COLO668 (cell line): ENCODE results near the gene MAP2K7.
A peak's percentile ranks its signal among the peaks of the same experiment; 100 is the strongest.
"Not testable (repeated sequence)": the region's sequence is repeated elsewhere in the genome, so short reads cannot be mapped to it uniquely, and the experiment has no call there.

ENCODE experiments used
- DNase-seq: peaks from one replicate; lab custom pipeline; 2025; ENCODE audit not compliant: unreplicated experiment; lab: John Stamatoyannopoulos, UW

MAP2K7 gene

DNA sequence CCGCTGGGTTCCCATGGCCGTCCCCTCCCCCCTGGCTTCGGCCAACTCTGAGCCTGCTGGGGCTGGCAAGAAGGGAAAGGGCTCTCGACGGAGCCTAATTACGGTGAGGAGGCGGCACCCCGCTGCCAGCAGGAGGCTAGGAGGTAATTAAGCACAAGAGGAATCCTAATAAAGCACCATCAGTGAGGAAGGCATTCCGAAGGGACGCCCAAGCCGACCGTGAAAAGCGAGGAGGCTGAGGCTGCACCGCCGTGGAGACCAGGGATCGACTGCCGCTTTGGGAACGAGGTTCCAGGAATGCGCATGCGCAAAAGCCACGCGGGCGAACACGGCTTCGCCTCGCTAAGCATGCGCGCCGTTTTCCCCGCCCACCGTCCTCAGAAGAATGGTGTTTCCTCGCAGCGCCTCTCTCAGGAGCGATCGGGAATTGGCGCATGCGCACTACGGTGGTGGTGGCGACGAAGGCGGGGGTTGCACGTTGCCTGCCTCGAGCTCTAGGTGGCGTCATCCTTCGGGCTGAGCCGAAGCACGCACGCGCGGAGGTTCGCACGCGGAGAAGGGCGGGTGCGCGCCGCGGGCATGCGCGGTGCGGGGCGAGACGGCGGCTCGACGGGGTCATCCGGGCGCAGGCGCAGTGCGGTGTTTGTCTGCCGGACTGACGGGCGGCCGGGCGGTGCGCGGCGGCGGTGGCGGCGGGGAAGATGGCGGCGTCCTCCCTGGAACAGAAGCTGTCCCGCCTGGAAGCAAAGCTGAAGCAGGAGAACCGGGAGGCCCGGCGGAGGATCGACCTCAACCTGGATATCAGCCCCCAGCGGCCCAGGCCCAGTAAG lies at the start of gene MAP2K7:
TSS of gene MAP2K7 (plus strand) at position 634 of the 830 bp plus-strand sequence. CDS start at position 702, 68 bp downstream.
- DNase-seq: peak; percentile 99

DNA sequence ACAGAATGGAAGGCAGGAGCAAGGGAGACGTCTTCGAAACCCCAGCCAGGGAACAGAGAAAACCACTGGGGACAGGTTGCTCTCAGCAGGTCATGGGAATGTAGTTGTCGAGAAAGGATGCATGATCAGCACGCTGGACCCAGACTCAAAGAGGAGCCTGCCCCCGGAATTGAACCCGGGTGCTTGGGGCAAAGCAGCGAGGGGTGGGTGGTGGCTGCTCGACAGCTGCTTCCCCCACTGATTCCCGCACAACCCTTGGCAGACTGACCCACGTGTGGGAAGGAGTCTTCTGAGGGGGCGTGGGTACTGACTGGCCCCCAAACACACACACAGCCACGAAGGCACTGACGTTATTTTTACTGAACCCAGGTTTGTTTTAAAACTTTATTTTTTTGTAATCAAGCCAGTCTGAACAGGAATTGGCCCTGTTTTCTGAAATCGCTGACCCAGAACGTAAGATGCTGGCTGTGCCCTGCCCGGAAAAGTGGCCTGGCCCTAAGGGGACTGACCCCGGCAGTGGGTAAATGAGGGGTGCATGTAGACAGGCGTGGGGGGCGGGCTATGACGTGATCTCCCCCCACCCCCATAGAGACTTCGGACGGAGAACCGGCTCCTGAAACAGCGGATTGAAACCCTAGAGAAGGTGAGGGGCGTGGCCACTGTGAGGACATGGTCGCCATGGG lies 48.1 kb upstream of the MAP2K7 start:
- no peak for DNase-seq

DNA sequence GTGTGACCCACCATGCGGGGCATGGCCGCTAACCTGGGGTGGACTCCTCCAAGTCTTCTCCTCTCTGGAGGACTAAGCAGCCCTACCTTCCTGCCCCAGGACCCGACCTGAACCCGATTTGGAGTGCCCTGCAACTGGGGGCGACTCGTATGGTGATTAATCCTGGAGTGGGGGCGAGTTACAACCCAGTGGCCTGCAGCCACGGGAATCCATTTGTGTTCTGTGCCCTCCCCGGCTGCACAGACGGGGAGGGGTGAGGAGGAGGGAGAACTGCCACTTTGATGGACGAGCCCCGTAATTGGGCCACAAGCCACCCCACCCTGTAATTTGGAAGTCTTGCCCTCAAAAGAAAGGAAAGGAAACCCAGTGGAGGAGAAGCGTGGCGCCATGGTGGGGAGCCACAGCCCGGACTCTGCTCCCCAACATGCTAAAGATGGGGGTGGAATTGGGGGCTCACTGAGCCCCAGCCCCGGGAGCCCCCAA lies 47.5 kb upstream of the MAP2K7 start:
- no peak for DNase-seq

DNA sequence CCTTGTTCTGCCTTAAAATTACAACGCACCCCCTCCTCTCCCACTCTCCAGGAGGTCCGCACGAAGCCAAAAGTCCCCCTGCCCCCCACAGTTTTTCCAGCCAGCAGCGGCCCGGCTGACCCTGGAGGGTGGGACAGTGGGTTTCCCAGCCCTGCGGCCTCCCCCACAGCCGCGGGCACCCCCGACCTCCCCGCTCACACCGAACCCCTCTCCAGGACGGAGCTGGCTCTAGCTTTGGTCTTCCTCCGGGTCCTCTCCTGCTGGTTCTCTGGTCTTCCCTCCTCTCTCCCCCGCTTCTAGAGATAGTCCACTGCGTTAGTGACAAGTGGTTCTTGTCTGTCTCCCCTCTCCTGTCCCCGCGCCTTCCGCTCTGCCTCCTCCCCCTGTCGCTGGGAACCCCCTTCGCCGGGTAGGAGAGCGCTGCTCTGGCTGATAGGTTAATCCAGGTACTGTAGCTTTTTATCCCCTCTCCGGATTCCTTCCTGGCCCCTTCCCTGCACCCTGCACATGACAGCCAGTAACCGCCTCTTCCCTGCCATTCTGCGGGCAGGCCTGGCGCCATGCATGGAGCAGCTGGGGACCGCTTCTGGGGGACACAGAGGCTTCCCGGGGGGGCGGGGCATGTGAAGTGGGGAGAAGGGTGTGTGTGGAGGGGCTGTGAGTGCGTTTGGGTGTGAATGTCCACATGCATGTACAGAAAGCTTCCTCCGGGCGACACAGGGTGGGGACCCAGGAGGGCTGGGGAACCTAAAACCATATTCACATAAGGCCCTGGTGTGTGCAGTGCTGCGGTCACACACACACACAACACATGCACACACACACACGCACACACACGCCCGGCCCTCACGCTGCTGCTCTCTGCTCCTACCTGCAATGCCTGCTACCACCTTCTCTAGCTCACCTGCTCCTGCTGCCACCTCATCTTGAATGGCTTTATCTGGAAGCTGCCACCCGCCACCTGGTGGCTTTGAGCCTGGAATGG lies 46.7 kb upstream of the MAP2K7 start:
- DNase-seq: no peak

DNA sequence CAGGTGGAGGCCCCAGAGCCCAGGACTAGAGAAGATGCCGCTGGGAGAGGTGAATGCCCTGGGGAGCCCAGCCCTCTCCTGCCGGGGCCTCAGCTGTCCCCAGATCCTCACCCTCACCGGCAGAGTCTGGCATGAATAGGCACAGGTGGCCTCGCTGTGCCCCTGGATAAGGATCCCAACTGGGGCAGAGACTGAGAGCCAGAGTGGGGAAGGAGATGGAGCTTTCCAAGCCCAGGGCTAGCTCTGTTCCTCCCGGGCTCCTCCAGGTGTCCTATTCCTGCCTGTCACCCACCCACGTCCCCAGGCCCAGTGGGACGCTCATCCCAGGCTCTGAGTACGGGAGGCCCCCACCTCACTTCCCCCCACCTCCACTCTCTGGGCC lies 46.0 kb upstream of the MAP2K7 start:
- no peak for DNase-seq

DNA sequence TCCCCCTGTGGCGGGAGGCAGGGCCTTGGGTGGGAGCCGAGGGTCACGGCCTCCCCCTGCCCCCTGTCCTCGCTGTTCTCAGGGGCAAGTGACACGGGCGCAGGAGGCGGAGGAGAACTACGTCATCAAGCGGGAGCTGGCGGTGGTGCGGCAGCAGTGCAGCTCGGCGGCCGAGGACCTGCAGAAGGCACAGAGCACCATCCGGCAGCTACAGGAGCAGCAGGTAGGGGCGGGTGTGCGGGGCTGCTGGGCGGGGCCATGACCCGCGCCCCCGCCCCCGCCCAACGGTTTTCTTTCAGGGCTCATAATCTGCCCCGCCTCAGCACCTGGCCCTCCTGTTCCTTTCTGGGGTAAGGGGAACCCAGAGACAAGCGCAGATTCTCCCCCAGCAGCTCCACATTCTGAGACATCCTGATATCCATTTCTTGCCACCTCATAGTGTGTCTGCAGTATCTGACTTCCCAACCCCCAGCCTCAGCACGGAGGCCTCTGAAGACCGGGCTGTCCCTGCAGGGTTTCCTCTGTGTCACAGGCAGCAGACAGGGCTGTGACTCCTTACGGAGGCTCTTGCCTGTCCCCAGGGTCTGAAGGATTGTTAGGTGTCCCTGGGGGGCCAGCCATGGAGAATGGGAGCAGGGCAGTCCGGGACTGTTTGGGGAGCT lies 45.4 kb upstream of the MAP2K7 start:
- no peak for DNase-seq

DNA sequence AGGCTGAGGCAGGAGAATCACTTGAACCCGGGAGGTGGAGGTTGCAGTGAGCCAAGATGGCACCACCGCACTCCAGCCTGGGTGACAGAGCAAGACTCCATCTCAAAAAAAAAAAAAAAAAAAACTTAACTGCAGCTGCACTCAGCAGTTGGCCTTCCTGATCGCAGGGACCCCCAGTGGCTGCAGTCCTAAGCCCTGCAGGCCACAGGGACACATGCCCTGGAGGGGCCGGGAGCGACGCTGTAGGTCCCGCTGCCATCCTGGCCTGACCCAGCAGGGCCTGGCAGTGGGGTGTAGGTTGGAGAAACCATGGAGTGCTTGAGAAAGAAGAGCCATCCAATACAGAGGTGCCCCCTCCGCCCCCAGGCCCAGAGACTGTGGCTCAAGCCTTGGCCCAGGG lies 44.6 kb upstream of the MAP2K7 start:
- not testable (repeated sequence) for DNase-seq

DNA sequence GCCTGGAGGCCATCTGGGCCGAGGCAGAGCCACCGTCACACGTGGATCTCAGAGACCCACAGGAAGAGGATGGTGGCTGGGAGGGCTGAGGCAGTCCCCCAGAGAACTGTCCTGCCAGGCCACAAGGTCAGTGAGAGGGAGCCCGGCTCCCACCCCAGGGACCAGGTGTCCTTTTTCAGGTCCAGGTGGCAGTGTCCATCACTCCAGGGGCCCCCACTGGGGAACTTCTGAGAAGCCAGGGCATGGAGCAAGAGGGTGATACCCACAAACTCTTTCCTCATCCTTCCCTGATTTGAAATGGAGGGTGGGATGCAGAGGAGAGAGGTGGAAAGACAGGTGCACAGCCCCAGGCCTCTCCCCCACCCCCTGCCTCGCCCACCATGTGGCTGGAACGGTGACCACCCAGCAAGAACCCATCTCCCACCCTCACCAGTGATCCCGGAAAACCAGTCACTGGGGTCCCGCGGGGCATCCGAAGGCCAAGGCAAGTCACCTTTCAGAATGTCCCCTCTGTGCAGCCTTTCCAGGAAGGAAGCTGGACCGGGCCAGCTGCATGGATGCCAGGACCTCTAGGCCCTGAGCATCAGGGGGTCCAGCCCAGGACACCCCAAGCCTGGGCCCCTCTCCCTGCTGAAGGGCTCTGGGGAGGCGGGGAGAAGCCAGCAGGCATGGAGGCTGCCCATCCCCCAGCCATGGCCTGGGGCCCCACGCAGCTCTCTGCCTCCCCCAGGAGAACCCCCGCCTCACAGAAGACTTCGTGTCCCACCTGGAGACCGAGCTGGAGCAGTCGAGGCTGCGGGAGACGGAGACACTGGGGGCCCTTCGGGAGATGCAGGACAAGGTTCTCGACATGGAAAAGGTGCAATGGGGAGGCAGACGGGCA lies 43.6 kb upstream of the MAP2K7 start:
- DNase-seq: no peak

DNA sequence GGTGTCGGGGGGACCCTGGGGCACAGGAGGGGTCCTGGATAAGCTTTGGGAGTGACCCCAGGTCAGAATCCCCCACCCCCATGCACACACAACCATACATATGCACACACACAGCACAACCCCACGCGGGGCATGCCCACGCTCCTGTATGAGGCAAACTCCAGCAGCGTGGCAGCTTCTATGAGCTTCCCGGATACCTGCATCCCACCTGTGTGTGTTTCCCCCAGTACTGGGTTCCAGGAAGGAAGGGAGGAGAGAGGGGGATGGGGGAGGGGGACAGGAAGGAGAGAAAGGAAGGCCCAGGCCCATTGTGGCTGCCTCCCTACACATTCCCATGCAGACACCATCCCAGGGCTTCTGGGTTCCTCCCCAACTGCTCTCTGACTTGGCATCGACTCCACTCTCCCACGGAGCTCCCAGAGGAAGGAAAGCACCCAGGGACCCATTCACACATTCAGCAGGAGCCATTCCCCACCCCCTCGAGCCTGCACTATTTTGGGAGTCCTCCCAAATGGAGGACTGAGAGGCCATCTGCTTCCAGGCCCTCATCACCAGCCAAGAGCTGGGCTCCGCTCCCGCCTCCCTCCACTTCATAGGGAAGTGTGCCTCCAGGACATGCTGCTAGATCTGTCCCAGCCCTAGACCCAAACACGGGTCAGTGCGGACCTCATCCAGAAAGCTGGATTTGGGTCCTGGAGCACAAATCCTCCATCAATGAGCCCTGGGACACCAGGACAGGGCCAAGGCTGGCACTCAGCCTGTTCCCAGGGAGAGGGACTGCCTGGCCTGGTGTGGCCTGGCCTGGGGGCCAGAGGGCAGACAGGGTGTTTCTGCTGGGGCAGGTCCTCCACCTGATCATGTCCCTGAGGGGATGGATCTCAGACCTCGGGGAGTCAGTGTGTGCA lies 42.7 kb upstream of the MAP2K7 start:
- no peak for DNase-seq

DNA sequence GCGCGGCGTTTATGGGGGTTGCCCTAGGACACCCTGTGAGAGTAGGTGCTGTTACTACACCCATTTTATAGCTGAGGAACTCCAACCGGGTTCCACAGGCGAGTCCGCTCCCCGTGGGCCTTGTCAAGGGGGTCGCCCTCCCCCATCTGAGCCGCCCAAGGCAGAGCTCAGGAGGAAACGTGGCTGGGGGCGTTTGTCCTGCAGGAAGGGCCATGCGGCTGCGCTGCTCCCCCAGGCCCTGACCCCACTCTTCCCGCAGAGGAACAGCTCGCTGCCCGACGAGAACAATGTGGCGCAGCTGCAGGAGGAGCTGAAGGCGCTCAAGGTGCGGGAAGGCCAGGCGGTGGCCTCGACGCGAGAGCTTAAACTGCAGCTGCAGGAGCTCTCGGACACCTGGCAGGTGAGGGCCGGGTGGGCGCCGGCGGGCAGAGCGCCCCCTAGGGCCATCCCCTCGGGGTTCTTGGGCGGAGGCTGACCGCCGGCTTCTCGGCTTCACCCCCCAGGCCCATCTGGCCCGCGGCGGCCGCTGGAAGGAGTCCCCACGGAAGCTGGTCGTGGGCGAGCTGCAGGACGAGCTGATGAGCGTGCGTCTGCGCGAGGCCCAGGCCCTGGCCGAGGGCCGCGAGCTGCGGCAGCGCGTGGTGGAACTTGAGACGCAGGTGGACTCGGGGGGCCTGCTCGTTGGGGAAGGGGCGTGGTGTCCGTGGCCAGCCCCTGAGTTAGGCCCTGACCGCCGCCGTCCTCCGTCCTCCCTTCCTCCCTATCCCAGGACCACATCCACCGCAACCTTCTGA lies 41.9 kb upstream of the MAP2K7 start:
- DNase-seq: peak; percentile 56

DNA sequence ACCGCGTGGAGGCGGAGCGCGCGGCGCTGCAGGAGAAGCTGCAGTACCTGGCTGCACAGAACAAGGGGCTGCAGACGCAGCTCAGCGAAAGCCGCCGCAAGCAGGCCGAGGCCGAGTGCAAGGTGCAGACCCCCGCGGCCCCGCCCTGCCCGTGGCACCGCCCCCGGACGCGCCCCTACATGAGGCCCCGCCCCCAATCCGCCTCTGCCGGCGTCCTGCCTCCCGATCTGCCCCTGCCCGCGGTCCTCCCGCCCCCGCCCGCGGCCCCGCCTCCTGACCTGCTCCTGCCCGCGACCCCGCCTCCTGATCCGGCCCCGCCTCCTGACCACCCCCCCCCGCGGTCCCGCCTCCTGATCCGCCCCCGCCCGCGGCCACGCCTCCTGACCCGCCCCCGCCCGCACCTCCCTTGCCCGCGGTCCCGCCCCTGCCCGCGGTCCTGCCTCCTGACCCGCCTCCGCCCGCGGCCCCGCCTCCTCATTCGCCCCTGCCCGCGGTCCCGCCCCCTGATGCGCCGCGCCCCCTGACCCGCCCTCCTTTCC lies 41.2 kb upstream of the MAP2K7 start:
- DNase-seq: peak; percentile 66

DNA sequence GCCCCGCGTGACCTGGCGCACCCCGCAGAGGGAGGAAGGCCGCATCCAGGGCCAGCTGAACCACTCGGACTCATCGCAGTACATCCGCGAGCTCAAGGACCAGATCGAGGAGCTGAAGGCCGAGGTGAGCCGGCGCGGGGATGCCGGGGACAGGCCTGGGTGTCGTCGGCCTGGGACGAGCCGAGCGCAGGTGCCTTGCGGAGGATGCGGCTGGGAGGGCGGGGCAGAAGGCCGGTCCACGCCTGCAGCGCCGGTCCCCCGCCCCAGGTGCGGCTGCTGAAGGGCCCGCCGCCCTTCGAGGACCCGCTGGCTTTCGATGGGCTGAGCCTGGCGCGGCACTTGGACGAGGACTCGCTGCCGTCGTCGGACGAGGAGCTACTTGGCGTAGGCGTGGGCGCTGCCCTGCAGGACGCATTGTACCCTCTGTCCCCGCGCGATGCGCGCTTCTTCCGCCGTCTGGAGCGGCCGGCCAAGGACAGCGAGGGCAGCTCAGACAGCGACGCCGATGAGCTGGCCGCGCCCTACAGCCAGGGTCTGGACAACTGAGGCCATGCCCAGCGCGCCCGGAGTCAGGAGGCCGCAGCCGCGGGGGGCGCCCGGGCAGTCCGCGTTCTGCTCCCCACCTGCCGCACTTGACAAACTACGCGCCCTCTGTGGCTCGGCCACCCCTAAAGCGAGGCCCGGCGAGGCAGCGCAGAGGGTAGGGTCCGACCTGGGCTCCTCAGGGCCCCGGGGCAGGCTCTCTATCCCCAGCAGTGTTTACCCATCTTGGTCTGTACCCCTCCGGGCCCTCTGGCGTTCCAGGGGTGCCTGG lies 40.3 kb upstream of the MAP2K7 start:
- DNase-seq: no peak

DNA sequence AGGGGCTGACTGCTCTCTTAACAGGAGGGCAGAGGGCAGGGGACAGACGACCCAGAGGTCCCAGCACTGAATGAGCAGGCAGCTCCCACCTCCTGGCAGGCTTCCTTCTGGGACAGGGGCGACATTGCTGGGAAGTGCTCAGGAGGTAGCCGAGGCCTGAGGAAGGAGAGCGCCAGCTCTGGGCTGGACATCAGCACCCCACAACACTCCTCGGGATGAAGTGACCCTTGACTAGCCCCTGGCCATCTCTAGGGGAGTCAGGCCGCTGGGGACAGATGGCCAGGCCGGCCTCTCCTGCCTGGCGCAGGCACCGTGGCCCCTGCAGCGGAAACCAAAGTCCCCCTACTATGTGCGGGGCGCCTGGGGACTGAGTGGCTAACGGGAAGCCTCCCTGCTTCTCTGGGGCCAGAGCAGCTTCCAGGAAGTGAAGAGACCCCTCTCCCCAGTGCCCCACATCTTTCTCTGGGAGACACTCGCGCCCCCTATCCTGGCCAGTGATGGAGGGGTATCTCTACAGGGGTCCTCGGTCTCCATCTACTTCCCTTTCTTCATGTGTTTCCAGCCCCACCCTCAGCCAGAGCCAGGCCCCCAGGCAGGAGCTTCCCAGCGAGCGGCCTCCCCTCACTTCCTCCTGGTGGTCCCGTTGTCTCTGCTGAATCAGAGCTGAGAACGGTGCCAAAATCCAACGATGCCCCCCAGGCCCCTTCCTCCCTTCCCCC lies 39.5 kb upstream of the MAP2K7 start:
- no peak for DNase-seq

DNA sequence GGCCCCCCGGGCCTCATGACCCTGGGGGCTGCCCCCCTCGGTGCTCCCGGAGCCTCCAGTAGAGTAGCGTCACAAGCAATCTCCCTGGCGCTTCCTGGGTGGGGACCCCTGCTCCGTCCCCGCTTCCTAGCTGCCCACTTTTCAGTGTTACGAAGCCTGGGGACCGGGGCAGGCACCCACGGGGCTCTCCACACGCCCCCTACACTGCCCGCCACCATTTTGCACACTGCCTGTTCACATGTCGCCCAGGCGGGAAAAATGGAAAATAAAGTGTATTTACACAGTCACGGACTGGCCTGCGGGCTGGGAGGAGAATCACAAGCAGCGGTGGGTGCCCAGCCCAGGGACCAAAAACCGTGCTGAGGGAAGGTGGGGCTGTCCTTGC lies 39.0 kb upstream of the MAP2K7 start:
- peak; percentile 24 for DNase-seq

DNA sequence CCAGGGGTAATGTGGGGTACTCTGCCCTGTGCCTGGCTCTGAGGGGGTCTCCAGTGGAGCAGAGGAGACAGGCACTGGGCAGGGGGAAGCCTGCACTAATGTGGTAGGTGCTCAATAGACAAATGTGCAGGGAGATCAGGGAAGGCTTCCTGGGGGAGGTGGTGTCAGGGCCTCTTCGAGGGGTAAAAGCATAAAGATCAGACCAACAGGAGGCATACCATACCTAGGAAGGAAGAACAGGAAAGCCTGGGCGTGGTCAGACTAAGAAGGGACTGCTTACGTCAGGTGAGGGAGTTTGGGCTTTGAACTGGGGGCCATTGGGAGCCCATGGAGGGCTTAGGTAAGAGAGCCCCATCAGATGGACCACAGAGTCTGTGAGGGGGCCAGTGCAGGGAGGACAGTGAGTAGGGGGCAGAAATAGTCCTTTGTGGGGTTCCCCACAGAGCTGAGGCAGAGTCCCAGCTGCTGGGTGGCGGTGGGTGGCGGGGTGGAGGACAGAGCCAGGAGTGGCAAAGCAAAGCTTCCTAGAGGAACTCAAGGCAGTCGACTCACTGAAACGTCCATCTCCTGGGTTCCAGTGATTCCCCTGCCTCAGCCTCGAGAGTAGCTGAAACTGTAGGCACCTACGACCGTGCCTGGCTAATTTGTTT lies 38.3 kb upstream of the MAP2K7 start:
- no peak for DNase-seq
